IPS DF 6.9 (cell line): ENCODE data around the gene PRKACB.
"Not testable (repeated sequence)": the region's sequence is repeated elsewhere in the genome, so short reads cannot be mapped to it uniquely, and the experiment has no call there.

Experiments used
- DNase-seq: peaks from one replicate; pipeline ENCODE4 v3.0.0-alpha.2; 2013; ENCODE audit warnings: low read depth, low spot score
- H3K27ac ChIP-seq: one replicate; pipeline ENCODE4 v1.5.1; 2013; ENCODE audit warnings: low read length, control low read depth
- H3K27me3 ChIP-seq: 2 replicates; pipeline ENCODE4 v1.6.1; 2013; ENCODE audit warnings: mild to moderate bottlenecking, low read length; ENCODE audit not compliant: control insufficient read depth, insufficient read depth
- H3K36me3 ChIP-seq: 2 replicates; pipeline ENCODE4 v1.6.1; 2013; ENCODE audit warnings: low read length; ENCODE audit not compliant: control insufficient read depth, insufficient read depth
- H3K4me1 ChIP-seq: 2 replicates; pipeline ENCODE4 v1.6.1; 2013; ENCODE audit warnings: low read length; ENCODE audit not compliant: control insufficient read depth, insufficient read depth
- H3K4me3 ChIP-seq: 2 replicates; pipeline ENCODE4 v1.5.1; 2013; ENCODE audit warnings: mild to moderate bottlenecking, low read length
- H3K9me3 ChIP-seq: 2 replicates; pipeline ENCODE4 v1.6.1; 2013; ENCODE audit warnings: low read length, inconsistent platforms; ENCODE audit not compliant: control insufficient read depth, insufficient read depth
- WGBS: extraction: QIAGEN DNeasy Blood & Tissue Kit; methylation state at CpG from one replicate; pipeline ENCODE4 v1.1.7; 2013; ENCODE audit warnings: mixed read lengths, missing lambda C conversion rate; ENCODE audit not compliant: insufficient read length, insufficient coverage; 5-methylcytosine and 5-hydroxymethylcytosine counted together

PRKACB gene

GRCh38 chr1:84143796-84144565 is at the start of gene PRKACB:
PRKACB (plus strand) TSS chr1:84144271; CDS start chr1:84144362, 91 bp downstream.
- no peak within 1 kb of the TSS for H3K4me3 ChIP-seq
- WGBS: no CpG with 5 or more reads among the region's 2 CpGs
- no peaks in the 10 kb centered on the region for H3K27me3 ChIP-seq
- no peaks in the 10 kb centered on the region for H3K36me3 ChIP-seq
- no peak within 1 kb of the TSS for H3K27ac ChIP-seq
- no peak for DNase-seq
- no peaks in the 10 kb centered on the region for H3K4me1 ChIP-seq
- no peaks in the 10 kb centered on the region for H3K9me3 ChIP-seq

GRCh38 chr1:84095308-84095707 is 48.8 kb upstream of the PRKACB start:
- Histone ChIP-seq H3K27ac (no peak overlapping the region), H3K4me1 (no peaks in the 10 kb centered on the region), H3K9me3 (no peaks in the 10 kb centered on the region), H3K4me3 (no peak overlapping the region), H3K36me3 (no peaks in the 10 kb centered on the region), H3K27me3 (no peaks in the 10 kb centered on the region)
- DNase-seq: no peak

GRCh38 chr1:84096176-84096575 is 47.9 kb upstream of the PRKACB start:
- H3K4me3 ChIP-seq: no peak overlapping the region
- no peak overlapping the region for H3K27ac ChIP-seq
- no peaks in the 10 kb centered on the region for H3K36me3 ChIP-seq
- no peaks in the 10 kb centered on the region for H3K27me3 ChIP-seq
- no peaks in the 10 kb centered on the region for H3K9me3 ChIP-seq
- no peaks in the 10 kb centered on the region for H3K4me1 ChIP-seq
- DNase-seq: no peak

- no peaks in the 10 kb centered on the region for H3K27me3 ChIP-seq
- H3K36me3 ChIP-seq: no peaks in the 10 kb centered on the region
- peaks cover 2% of the 10 kb centered on the region; the same call in 1 of the 2 replicates for H3K4me1 ChIP-seq
- no peaks in the 10 kb centered on the region for H3K9me3 ChIP-seq
- H3K4me3 ChIP-seq: no peak overlapping the region
- no CpG with 5 or more reads among the region's 1 CpG for WGBS
- no peak for DNase-seq
- no peak overlapping the region for H3K27ac ChIP-seq
These were observed 42.9 kb upstream of the PRKACB start for GRCh38 chr1:84101204-84101603.

GRCh38 chr1:84103197-84103992 is 40.7 kb upstream of the PRKACB start:
- no peak overlapping the region for H3K27ac ChIP-seq
- no peak for DNase-seq
- H3K36me3 ChIP-seq: no peaks in the 10 kb centered on the region
- no peaks in the 10 kb centered on the region for H3K9me3 ChIP-seq
- peaks cover 2% of the 10 kb centered on the region; the same call in 1 of the 2 replicates for H3K4me1 ChIP-seq
- no peak overlapping the region for H3K4me3 ChIP-seq
- no peaks in the 10 kb centered on the region for H3K27me3 ChIP-seq
- no CpG with 5 or more reads among the region's 3 CpGs for WGBS

- not testable (repeated sequence) for H3K9me3 ChIP-seq, DNase-seq, H3K4me3 ChIP-seq, H3K27me3 ChIP-seq, H3K4me1 ChIP-seq, H3K36me3 ChIP-seq, H3K27ac ChIP-seq
- no CpG with 5 or more reads among the region's 1 CpG for WGBS
These were observed 36.5 kb upstream of the PRKACB start for GRCh38 chr1:84107538-84107937.

GRCh38 chr1:84107955-84108354 is 36.1 kb upstream of the PRKACB start:
- Histone ChIP-seq H3K27me3 (no peaks in the 10 kb centered on the region), H3K4me3 (no peak overlapping the region), H3K9me3 (no peaks in the 10 kb centered on the region), H3K4me1 (peaks cover 2% of the 10 kb centered on the region; the same call in 1 of the 2 replicates), H3K27ac (no peak overlapping the region), H3K36me3 (no peaks in the 10 kb centered on the region)
- WGBS: no CpG with 5 or more reads among the region's 2 CpGs
- no peak for DNase-seq

- DNase-seq: no peak
- H3K36me3 ChIP-seq: no peaks in the 10 kb centered on the region
- no peaks in the 10 kb centered on the region for H3K27me3 ChIP-seq
- no peaks in the 10 kb centered on the region for H3K9me3 ChIP-seq
- no peak overlapping the region for H3K4me3 ChIP-seq
- H3K4me1 ChIP-seq: no peaks in the 10 kb centered on the region; the same call in 1 of the 2 replicates
- no peak overlapping the region for H3K27ac ChIP-seq
- WGBS: no CpG with 5 or more reads among the region's 3 CpGs
These were observed 35.0 kb upstream of the PRKACB start for GRCh38 chr1:84108900-84109578.

GRCh38 chr1:84110629-84111028 is 33.4 kb upstream of the PRKACB start:
- DNase-seq: no peak
- Histone ChIP-seq H3K27ac (no peak overlapping the region), H3K4me3 (no peak overlapping the region), H3K36me3 (no peaks in the 10 kb centered on the region), H3K27me3 (no peaks in the 10 kb centered on the region), H3K4me1 (no peaks in the 10 kb centered on the region), H3K9me3 (no peaks in the 10 kb centered on the region)
- no CpG with 5 or more reads among the region's 1 CpG for whole genome bisulfite sequencing

- H3K9me3 ChIP-seq: no peaks in the 10 kb centered on the region
- DNase-seq: no peak
- H3K4me3 ChIP-seq: no peak overlapping the region
- H3K27me3 ChIP-seq: no peaks in the 10 kb centered on the region
- no peaks in the 10 kb centered on the region for H3K36me3 ChIP-seq
- whole genome bisulfite sequencing: no CpG with 5 or more reads among the region's 2 CpGs
- H3K4me1 ChIP-seq: no peaks in the 10 kb centered on the region
- H3K27ac ChIP-seq: no peak overlapping the region
These were observed 27.5 kb upstream of the PRKACB start for GRCh38 chr1:84116558-84116957.
